ENCODE results near the gene SYT2.

DNA sequence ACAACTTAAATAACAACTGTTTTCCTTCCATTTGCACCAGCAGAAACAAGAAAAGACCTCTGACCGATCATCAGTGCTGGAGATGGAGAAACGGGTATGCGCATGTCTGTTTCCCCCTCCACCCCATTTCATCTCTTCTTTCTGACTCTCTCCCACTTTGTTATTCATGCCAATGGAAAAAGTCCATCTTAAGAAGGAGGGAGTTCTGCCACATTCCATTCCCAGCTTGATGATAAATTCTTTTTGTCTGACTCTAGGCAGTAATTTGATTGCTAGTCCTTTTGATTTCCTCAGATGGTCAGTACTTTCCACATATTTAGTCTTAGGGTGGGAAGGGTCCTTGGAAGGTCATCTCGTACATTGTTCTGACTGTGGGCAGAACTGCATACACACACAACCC, 142.5 kb downstream of the SYT2 start:
- TF ChIP-seq, protein P1, sequence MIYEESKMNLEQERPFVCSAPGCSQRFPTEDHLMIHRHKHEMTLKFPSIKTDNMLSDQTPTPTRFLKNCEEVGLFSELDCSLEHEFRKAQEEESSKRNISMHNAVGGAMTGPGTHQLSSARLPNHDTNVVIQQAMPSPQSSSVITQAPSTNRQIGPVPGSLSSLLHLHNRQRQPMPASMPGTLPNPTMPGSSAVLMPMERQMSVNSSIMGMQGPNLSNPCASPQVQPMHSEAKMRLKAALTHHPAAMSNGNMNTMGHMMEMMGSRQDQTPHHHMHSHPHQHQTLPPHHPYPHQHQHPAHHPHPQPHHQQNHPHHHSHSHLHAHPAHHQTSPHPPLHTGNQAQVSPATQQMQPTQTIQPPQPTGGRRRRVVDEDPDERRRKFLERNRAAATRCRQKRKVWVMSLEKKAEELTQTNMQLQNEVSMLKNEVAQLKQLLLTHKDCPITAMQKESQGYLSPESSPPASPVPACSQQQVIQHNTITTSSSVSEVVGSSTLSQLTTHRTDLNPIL (CRISPR knock-in tag; IDR thresholded peaks at IDR 0.05; ENCODE audit: low read depth) = no peak
- TF ChIP-seq ZNF565 (CRISPR knock-in tag; conservative IDR thresholded peaks at IDR 0.05; ENCODE audit: low read depth) = no peak

All from SK-N-SH treated with all-trans-retinoic acid at 6 μM for 48 hours (cell line).